CD4-positive, alpha-beta T cell treated with Interferon alpha-2 for 1 hour (primary cell): ENCODE results near the gene ZFAND3.

Source experiments
- DNase-seq, 2 donors: peaks; one replicate each; pipeline ENCODE4 v3.0.0-alpha.2; 2020 to 2022

The ZFAND3 gene

GRCh38 chr6:37798436-37799262 lies 20.9 kb upstream of the ZFAND3 start:
- no peak for DNase-seq

GRCh38 chr6:37799263-37799644 lies 20.3 kb upstream of the ZFAND3 start:
- DNase-seq, result no peak

- DNase-seq, result no peak
Measured at GRCh38 chr6:37800703-37801604, 18.6 kb upstream of the ZFAND3 start.

- DNase-seq, result no peak
Measured at GRCh38 chr6:37801605-37801940, 18.0 kb upstream of the ZFAND3 start.

GRCh38 chr6:37802810-37803209 lies 16.7 kb upstream of the ZFAND3 start:
- no peak for DNase-seq

GRCh38 chr6:37804586-37804985 lies 14.9 kb upstream of the ZFAND3 start:
- DNase-seq, result no peak

- DNase-seq, result no peak
Measured at GRCh38 chr6:37806213-37806612, 13.3 kb upstream of the ZFAND3 start.

- DNase-seq, result no peak
Measured at GRCh38 chr6:37807656-37808055, 11.9 kb upstream of the ZFAND3 start.

GRCh38 chr6:37809197-37809543 lies 10.4 kb upstream of the ZFAND3 start:
- DNase-seq, result no peak

GRCh38 chr6:37812841-37813240 lies 6.7 kb upstream of the ZFAND3 start:
- no peak for DNase-seq

GRCh38 chr6:37814374-37814773 lies 5.2 kb upstream of the ZFAND3 start:
- no peak for DNase-seq

GRCh38 chr6:37816599-37817375 lies 2.7 kb upstream of the ZFAND3 start:
- DNase-seq, result no peak

- DNase-seq, result peak; percentile 96 to 97
Measured at GRCh38 chr6:37818536-37819176, 871 bp upstream of the ZFAND3 start.

- peak; percentile 66 to 69 for DNase-seq
Measured at GRCh38 chr6:37819802-37820717, 533 bp downstream of the ZFAND3 start.

- DNase-seq, result peak in 1 of 2 donors; percentile 17
Measured at GRCh38 chr6:37820718-37821079, 1.2 kb downstream of the ZFAND3 start.

GRCh38 chr6:37821446-37821845 lies 1.9 kb downstream of the ZFAND3 start:
- no peak for DNase-seq

GRCh38 chr6:37822851-37823682 lies 3.5 kb downstream of the ZFAND3 start:
- DNase-seq, result peak in 1 of 2 donors; percentile 21

- no peak for DNase-seq
Measured at GRCh38 chr6:37824170-37824569, 4.6 kb downstream of the ZFAND3 start.

- DNase-seq, result no peak
Measured at GRCh38 chr6:37826188-37826587, 6.7 kb downstream of the ZFAND3 start.

- DNase-seq, result no peak
Measured at GRCh38 chr6:37826993-37827392, 7.5 kb downstream of the ZFAND3 start.
